ENCODE measurements around the gene ARL3. TPM values are rescaled to one million over a fixed set of nuclear protein-coding genes. Genes with fewer than 3 reads are reported as not detected.
A peak's percentile ranks its signal among the peaks of the same experiment; 100 is the strongest.

Gene ARL3
- total RNA-seq, 2 experiments from 2014 or later = 5.3 to 6.2 TPM

DNA sequence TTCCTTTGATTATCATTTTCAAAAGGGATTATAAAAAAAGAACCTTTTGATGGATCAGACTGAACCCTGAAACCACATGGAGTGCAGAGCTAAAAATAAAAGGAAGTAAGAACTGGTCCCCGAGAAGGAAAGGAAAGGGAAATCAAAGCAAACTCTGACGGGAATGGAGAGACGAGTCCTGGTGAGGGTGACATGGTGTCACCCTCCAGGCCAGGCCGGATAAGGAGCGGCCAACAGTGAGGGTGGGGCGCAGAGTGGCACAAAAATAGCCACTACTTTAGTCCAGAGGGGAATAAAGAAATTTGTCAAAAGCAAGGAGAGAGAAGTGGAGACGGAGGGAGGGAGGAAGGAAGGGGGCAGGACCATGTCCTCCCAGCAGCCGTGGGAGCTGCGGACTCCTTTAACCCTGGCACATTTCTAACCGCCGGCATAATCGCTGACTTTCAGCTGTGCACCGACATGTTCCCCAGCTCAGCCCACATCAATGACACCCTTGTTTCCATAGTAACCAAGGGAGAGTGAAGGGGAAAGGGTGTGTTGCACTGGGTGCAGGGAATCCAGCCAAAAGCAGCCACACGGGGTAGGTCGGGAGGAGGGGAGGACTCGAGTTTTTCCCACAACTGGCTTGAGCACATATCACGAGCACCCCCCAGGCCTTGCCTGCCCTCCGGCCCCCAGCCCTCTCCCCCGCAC lies 40.2 kb downstream of the ARL3 start:
- Mint-ChIP-seq H3K27me3 (no peaks in the 10 kb centered on the region), H3K9me3 (no peaks in the 10 kb centered on the region), H3K4me3 (peak overlapping the region; percentile 62), H3K4me1 (ENCODE audit: low read depth) (peaks cover 53% of the 10 kb centered on the region), H3K27ac (peak overlapping the region; percentile 75), H3K36me3 (ENCODE audit: low read depth) (no peaks in the 10 kb centered on the region)
- intact Hi-C loops (cut with micrococcal nuclease) = no loop called here
- ATAC-seq (peak; percentile 91), DNase-seq (peak; percentile 79)
- ChIA-PET POLR2A (interaction anchor here (0.8 to 4.1 kb wide), 8 partner anchors 15 to 240 kb away, joined by 3 to 25 read pairs (median 6); partner anchors contain the start of genes ARL3 and SFXN2), CTCF (interaction anchor here (1.0 to 4.6 kb wide), 7 partner anchors 8 to 90 kb away, joined by 3 to 22 read pairs (median 5); partner anchors contain the start of genes ARL3, SFXN2 and TRIM8)
- TF ChIP-seq, protein P1, sequence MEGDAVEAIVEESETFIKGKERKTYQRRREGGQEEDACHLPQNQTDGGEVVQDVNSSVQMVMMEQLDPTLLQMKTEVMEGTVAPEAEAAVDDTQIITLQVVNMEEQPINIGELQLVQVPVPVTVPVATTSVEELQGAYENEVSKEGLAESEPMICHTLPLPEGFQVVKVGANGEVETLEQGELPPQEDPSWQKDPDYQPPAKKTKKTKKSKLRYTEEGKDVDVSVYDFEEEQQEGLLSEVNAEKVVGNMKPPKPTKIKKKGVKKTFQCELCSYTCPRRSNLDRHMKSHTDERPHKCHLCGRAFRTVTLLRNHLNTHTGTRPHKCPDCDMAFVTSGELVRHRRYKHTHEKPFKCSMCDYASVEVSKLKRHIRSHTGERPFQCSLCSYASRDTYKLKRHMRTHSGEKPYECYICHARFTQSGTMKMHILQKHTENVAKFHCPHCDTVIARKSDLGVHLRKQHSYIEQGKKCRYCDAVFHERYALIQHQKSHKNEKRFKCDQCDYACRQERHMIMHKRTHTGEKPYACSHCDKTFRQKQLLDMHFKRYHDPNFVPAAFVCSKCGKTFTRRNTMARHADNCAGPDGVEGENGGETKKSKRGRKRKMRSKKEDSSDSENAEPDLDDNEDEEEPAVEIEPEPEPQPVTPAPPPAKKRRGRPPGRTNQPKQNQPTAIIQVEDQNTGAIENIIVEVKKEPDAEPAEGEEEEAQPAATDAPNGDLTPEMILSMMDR (IDR thresholded peaks at IDR 0.05) = no peak

DNA sequence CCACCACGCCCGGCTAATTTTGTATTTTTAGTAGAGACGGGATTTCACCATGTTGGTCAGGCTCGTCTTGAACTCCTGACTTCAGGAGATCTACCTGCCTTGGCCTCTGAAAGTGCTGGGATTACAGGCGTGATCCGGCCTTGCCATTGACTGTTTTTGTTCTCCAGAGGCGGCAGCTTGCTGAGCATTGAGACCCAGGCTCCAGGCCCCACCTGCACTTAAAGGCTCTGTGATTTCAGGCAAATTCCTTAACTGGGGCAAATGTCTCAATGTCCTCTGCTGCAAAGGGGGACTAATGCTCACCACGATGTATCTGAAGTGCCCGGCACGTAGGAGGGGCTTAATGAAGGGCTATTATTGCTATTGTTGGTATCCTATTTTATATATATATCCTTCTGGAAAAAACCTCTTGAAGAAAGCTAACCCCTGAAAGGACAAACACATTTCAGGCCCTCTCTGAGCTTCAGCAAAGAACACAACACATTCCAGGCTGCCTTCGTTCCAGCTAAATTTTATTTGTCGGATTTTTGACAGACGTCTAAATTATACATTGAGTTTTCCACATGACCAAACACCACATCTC lies 40.9 kb downstream of the ARL3 start:
- Mint-ChIP-seq H3K27me3 (no peaks in the 10 kb centered on the region), H3K36me3 (ENCODE audit: low read depth) (no peaks in the 10 kb centered on the region), H3K9me3 (no peaks in the 10 kb centered on the region), H3K4me3 (peak overlapping the region; percentile 62), H3K4me1 (ENCODE audit: low read depth) (peaks cover 52% of the 10 kb centered on the region), H3K27ac (peak overlapping the region; percentile 75)
- TF ChIP-seq, protein P1 (IDR thresholded peaks at IDR 0.05) = no peak
- DNase-seq (no peak), ATAC-seq (no peak)
- ChIA-PET CTCF (interaction anchor here (1.0 to 4.6 kb wide), 7 partner anchors 7 to 90 kb away, joined by 3 to 22 read pairs (median 5); partner anchors contain the start of genes ARL3, SFXN2 and TRIM8), POLR2A (interaction anchor here (0.8 to 4.1 kb wide), 5 partner anchors 15 to 240 kb away, joined by 3 to 25 read pairs (median 8); partner anchors contain the start of genes ARL3 and SFXN2)
- intact Hi-C loops (cut with micrococcal nuclease) = no loop called here

DNA sequence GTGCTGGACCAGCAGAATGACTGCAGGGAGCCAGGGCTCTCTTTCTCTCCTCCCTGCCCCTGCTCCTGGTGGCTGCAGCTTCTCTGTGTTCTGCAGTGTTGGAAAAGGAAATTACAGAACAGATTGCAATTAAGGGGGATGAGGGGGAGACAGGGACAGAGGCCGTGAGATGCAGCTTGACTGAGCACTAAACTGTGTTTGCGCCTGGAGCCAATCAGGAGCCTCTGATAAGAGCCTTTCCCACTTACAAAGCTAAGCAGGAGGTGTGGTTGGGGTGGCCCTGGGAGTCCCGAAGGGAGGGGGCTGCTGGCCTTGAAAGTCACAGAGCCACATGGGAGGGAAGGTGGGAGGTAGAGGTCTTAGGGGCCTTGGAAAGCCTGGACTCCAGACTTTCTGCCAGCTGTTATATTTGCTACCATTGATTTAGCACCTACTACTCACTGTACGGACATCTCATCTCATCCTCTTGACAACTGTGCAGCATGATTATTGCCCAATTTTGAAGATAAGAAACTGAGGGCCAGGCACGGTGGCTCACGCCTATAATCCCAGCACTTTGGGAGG lies 43.2 kb downstream of the ARL3 start:
- H3K27me3 Mint-ChIP-seq = no peaks in the 10 kb centered on the region
- H3K36me3 Mint-ChIP-seq (ENCODE audit: low read depth) = no peaks in the 10 kb centered on the region
- DNase-seq = no peak
- TF ChIP-seq, protein P1 (IDR thresholded peaks at IDR 0.05) = no peak
- H3K27ac Mint-ChIP-seq = no peak overlapping the region
- no peak overlapping the region for H3K4me3 Mint-ChIP-seq
- POLR2A ChIA-PET = interaction anchor here (0.9 to 2.9 kb wide), 5 partner anchors 10 to 26 kb away, joined by 3 to 13 read pairs (median 4); no protein-coding TSS in a partner anchor
- CTCF ChIA-PET = interaction anchor here (1.0 to 5.3 kb wide), 10 partner anchors 9 to 72 kb away, joined by 3 to 73 read pairs (median 4); partner anchors contain the start of genes ARL3, SFXN2 and WBP1L
- intact Hi-C loops (cut with micrococcal nuclease) = no loop called here
- ATAC-seq = no peak
- no peaks in the 10 kb centered on the region for H3K9me3 Mint-ChIP-seq
- peaks cover 56% of the 10 kb centered on the region for H3K4me1 Mint-ChIP-seq (ENCODE audit: low read depth)

DNA sequence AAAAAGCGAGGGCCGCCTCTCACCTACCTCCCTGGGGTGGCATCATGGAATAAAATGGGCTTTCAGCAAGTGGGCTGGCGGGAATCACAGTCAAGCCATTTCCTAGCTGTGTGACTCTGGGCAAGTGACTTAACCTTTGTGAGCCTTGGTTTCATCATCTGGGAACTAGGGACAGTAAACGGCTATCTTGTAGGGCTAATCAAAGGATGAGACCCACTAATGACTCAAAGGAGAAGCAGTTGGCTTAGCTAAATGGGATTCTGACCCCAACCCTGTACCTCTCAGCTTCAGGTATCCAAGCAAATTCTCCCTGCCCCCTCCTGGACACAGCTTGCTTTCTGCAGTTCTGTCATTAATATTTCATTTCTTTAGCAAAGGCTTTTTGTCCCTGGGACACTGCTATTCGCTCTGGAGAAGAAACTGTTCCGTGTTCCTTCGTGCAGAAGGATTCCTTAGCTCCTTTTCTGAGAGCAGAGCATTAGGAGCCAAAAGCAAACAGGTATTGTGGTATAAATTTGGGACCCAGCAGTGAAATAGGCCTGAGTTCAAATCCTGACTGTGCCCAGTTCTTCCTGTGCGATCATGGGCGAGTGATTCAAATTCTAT lies 44.0 kb downstream of the ARL3 start:
- Mint-ChIP-seq H3K36me3 (ENCODE audit: low read depth) (no peaks in the 10 kb centered on the region), H3K27me3 (no peaks in the 10 kb centered on the region), H3K4me3 (no peak overlapping the region), H3K4me1 (ENCODE audit: low read depth) (peaks cover 48% of the 10 kb centered on the region), H3K27ac (no peak overlapping the region), H3K9me3 (no peaks in the 10 kb centered on the region)
- CTCF ChIA-PET = interaction anchor here (0.7 to 5.3 kb wide), 23 partner anchors 8 to 165 kb away, joined by 3 to 73 read pairs (median 4); partner anchors contain the start of genes ARL3, SFXN2, TRIM8 and WBP1L
- TF ChIP-seq, protein P1 (IDR thresholded peaks at IDR 0.05) = no peak
- intact Hi-C loops (cut with micrococcal nuclease) = no loop called here
- POLR2A ChIA-PET = interaction anchor here (0.8 to 2.9 kb wide), 9 partner anchors 9 to 148 kb away, joined by 3 to 13 read pairs (median 3); no protein-coding TSS in a partner anchor
- ATAC-seq = no peak
- DNase-seq = no peak

Measured in activated CD8-positive, alpha-beta T cell treated with anti-CD3 and anti-CD28 coated beads for 36 hours (primary cell).